Left renal cortex interstitium (tissue), 4 donors: ENCODE results near the gene BAIAP3. TPM values are rescaled to one million over a fixed set of nuclear protein-coding genes. Genes with fewer than 3 reads are reported as not detected.
A peak's percentile ranks its signal among the peaks of the same experiment; 100 is the strongest.
"Not testable (repeated sequence)": the region's sequence is repeated elsewhere in the genome, so short reads cannot be mapped to it uniquely, and the experiment has no call there.

Experiments used
- DNase-seq, 4 donors: peaks; one replicate each; pipeline ENCODE4 v3.0.0-alpha.2; 2013; ENCODE audit warnings: low read depth in 4 of 4, low spot score in 2 of 4, missing footprints in 1 of 4
- polyA plus RNA-seq, 4 donors: library from polyadenylated mRNA; unstranded; fragments of 120-200 nt; gene quantifications; one replicate each; pipeline ENCODE4 v1.2.1, GENCODE V29; 2013; ENCODE audit not compliant: insufficient read length in 4 of 4

Gene BAIAP3
- 1 to 10 TPM; 4.9 to 7.0 (median 6.1) TPM for polyA plus RNA-seq

GRCh38 chr16:1333149-1333812 is at the start of gene BAIAP3:
Gene BAIAP3, plus strand, starts transcription at chr16:1333645. Its CDS starts 4,905 bp downstream, at chr16:1338550.
- no peak for DNase-seq

GRCh38 chr16:1283996-1284616 is 49.3 kb upstream of the BAIAP3 start:
- no peak for DNase-seq

GRCh38 chr16:1285669-1286512 is 47.6 kb upstream of the BAIAP3 start:
- DNase-seq = no peak

GRCh38 chr16:1286513-1287094 is 46.8 kb upstream of the BAIAP3 start:
- no peak for DNase-seq

- no peak for DNase-seq
Observed at GRCh38 chr16:1287982-1288670, 45.3 kb upstream of the BAIAP3 start.

GRCh38 chr16:1288813-1289476 is 44.5 kb upstream of the BAIAP3 start:
- no peak for DNase-seq

- DNase-seq = no peak
Observed at GRCh38 chr16:1289477-1289866, 44.0 kb upstream of the BAIAP3 start.

- no peak for DNase-seq
Observed at GRCh38 chr16:1290063-1290501, 43.4 kb upstream of the BAIAP3 start.

- no peak for DNase-seq
Observed at GRCh38 chr16:1290860-1291575, 42.4 kb upstream of the BAIAP3 start.

- DNase-seq = peak in 1 of 4 donors; percentile 54
Observed at GRCh38 chr16:1291576-1291974, 41.9 kb upstream of the BAIAP3 start.

GRCh38 chr16:1292208-1292607 is 41.2 kb upstream of the BAIAP3 start:
- not testable (repeated sequence) for DNase-seq

GRCh38 chr16:1292808-1293207 is 40.6 kb upstream of the BAIAP3 start:
- not testable (repeated sequence) for DNase-seq

- DNase-seq = no peak
Observed at GRCh38 chr16:1293921-1294656, 39.4 kb upstream of the BAIAP3 start.

GRCh38 chr16:1295465-1295864 is 38.0 kb upstream of the BAIAP3 start:
- no peak for DNase-seq

GRCh38 chr16:1296688-1297017 is 36.8 kb upstream of the BAIAP3 start:
- not testable (repeated sequence) for DNase-seq

GRCh38 chr16:1297018-1297696 is 36.3 kb upstream of the BAIAP3 start:
- no peak for DNase-seq

GRCh38 chr16:1298406-1298805 is 35.0 kb upstream of the BAIAP3 start:
- DNase-seq = no peak
